Stimulated activated CD4-positive, alpha-beta T cell treated with anti-CD3 and anti-CD28 coated beads, Interleukin-4, amount 100 ng/mL, for 24 hours (primary cell): ENCODE measurements around the gene ARHGEF18.
"Not testable (repeated sequence)": the region's sequence is repeated elsewhere in the genome, so short reads cannot be mapped to it uniquely, and the experiment has no call there.

Source experiments
- DNase-seq: peaks from one replicate; pipeline ENCODE4 v3.0.0-alpha.2; 2020

Gene ARHGEF18

GRCh38 chr19:7349231-7349591 is 474 bp downstream of the ARHGEF18 start:
- DNase-seq: no peak

- peak; percentile 30 for DNase-seq
Observed at GRCh38 chr19:7349961-7350711, 1.4 kb downstream of the ARHGEF18 start.

DNA sequence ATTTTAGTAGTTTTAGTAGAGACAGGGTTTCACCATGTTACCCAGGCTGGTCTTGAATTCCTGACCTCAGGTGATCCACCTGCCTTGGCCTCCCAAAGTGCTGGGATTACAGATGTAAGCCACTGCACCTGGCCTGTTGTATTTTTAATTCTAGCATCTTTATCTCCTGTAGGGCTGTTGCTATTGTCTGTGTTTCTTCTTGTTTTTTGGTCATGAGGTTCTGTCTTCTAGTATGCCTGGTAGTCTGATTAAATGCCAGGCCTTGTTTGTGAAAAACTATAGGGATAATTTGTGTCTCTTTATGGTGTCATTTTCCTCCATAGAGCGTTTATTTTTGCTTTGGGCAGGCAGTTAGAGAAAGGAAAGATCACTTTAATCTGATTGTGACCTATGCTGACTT is 3.1 kb downstream of the ARHGEF18 start:
- DNase-seq: no peak

DNA sequence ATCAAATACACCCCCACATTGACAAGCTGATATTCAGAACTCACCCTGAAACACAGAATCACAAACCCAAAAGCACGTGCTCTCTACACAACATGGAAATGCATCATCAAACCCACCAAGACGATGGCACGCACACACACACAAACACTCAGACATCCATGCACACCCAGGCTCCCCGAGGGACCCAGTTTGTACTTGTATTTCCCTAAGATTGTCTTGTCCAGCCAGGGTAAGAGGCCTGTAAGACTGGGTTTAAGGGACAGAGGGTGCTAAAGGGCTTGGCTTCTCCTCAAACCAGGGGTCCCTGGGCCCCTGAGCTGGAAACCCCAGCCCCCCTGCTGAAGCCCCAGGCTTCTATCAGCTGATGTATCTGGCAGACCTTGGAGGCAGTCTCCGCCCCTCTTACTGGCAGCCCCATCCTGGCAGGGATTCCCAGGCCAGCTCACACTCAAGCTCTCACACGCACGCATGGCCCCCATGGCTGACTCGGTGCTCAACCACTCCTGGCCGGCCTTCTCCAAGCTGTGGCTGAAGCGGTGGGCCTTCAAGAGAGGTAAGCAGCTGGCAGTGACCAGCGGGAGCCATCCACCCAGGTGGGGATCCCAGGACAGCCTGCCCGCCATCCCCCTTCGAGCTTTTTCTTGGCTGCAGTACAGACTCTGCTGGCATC is 6.5 kb downstream of the ARHGEF18 start:
- no peak for DNase-seq

DNA sequence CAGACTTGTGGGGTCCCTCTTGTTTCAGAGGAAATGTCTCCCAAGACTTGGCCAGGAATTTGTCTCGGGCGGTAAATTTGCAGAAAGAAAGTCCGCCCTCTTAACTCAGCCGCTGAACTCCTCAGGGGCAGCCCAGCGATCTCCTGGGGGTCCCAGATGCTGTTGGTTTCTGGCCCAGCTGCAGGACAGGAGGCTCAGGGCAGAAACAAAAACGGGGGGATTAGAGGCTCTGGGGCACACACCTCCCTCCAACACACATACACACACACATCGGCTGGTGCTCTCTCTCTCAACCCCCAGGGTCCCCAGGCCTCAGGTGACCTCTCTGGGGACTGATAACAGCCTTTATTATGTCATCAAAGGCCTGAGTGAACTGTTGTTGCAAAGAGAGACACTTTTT is 7.1 kb downstream of the ARHGEF18 start:
- no peak for DNase-seq

GRCh38 chr19:7356899-7357627 is 8.3 kb downstream of the ARHGEF18 start:
- DNase-seq: no peak

GRCh38 chr19:7358102-7358597 is 9.4 kb downstream of the ARHGEF18 start:
- no peak for DNase-seq

GRCh38 chr19:7360393-7360984 is 11.8 kb downstream of the ARHGEF18 start:
- peak; percentile 15 for DNase-seq

GRCh38 chr19:7363225-7363624 is 14.5 kb downstream of the ARHGEF18 start:
- DNase-seq: no peak

- peak; percentile 50 for DNase-seq
Observed at GRCh38 chr19:7366701-7367420, 18.1 kb downstream of the ARHGEF18 start.

DNA sequence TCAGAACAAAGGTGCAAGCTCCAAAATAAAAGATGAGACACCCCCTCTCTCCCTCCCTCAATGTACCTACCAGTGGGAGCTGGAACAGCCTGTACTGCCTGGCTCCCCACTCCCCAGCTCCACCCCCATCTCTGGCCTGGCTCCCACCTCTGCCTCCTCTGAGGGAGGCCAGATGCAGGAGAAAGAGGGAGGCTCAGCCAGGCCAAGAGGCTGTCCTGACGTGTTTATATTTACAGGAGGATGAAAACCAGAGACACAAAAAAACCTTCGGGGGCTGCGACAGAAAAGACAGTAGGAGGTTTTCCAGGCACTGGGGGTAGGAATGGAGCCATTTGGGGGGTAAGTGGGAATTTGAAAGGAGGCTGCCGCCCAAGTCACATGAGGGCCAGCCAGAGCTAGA is 19.7 kb downstream of the ARHGEF18 start:
- DNase-seq: no peak

- DNase-seq: not testable (repeated sequence)
Observed at GRCh38 chr19:7368866-7369265, 20.1 kb downstream of the ARHGEF18 start.

- DNase-seq: no peak
Observed at GRCh38 chr19:7370546-7370945, 21.8 kb downstream of the ARHGEF18 start.

- no peak for DNase-seq
Observed at GRCh38 chr19:7371001-7371400, 22.3 kb downstream of the ARHGEF18 start.

GRCh38 chr19:7372810-7373209 is 24.1 kb downstream of the ARHGEF18 start:
- no peak for DNase-seq

GRCh38 chr19:7373862-7374261 is 25.1 kb downstream of the ARHGEF18 start:
- no peak for DNase-seq

DNA sequence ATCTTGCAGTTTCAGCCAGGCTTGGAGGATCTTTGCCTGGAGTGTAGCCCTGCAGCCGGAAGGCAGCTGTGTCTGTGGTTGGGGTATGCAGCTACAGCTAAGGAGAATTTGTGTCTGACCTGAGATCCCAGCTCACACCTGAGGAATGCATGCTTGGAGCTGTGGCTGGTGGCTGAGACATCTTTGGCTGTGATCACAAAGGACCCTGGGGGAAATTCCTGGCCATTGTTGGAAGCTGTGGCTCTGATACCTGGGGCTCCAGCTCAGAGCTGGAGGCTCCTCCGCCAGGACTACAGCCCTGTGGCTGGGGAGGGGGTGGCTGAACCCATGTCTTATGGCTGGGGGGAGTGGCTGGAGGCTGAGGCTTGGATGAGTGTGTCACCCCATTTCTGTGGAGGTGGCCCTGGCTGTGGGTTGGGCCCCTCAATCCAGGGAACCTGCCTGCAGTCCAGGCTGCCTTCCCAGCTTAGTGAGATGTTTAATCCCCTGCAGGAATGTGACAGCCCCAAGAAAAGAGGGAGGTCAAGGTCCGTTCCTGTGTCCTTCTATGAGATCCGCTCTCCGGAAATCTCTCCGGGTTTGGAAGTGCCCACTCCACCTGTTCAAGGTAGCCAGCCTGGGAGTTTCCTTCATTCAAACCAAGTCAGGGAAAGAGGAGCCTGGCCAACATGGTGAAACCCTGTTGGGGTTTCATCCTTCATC is 27.6 kb downstream of the ARHGEF18 start:
- no peak for DNase-seq

DNA sequence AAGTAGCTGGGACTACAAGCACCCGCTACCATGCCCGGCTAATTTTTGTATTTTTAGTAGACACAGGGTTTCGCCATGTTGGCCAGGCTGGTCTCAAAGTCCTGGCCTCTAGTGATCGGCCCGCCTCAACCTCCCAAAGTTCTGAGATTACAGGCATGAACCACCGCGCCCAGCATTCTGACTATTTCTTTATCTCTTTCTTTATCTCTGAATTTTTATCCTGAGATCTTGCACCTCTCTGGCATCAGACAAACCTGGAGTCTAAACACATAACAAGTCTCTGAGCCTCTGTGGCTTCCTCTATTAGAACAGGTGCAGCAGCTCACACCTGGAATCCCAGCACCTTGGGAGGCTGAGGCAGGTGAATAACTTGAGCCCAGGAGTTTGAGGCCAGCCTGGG is 28.5 kb downstream of the ARHGEF18 start:
- no peak for DNase-seq

DNA sequence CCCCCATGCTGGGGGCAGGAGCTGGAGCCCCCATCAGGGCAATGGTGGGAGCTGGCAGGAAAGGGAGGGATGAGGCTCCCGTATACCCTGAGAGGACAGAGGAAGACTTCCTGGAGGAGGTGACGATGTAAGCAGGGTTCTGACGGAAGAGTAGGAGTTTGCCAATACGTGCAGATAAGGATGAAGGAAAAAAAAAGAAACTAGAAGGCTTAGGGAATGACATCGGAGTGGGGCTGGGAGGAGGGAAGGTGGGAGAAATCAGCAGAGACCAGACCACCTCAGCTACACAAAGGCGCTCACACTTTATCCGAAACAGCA is 32.3 kb downstream of the ARHGEF18 start:
- no peak for DNase-seq

GRCh38 chr19:7382694-7383093 is 34.0 kb downstream of the ARHGEF18 start:
- DNase-seq: no peak

DNA sequence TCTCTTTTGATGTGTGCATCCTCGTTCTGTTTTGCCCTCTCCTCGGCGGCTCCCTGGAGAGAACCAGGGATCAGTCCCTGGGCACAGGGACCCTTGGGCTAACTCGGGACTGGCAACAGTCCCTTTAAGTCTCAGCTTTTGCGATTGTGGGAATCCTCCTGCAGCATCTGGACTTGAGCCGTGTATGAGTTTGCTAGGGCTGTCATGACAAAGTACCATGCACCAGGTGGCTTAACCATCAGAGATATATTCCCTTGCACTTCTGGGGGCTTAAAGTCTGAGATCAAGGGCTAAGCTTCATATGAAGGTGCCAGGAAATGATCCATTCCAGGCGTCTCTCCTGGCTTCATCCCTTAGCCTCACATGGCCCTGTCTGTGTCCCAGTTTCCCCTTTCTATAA is 34.5 kb downstream of the ARHGEF18 start:
- no peak for DNase-seq

- DNase-seq: no peak
Observed at GRCh38 chr19:7385062-7385461, 36.3 kb downstream of the ARHGEF18 start.
